ENCODE measurements around the gene NTM.

The NTM gene

GRCh38 chr11:131985846-131986301 is 615.5 kb downstream of the NTM start:
- no peak for DNase-seq (ENCODE audit: low read depth)
- no peak overlapping the region for H3K4me3 ChIP-seq (ENCODE audit: low read depth, low read length)
- TF ChIP-seq, protein P1, sequence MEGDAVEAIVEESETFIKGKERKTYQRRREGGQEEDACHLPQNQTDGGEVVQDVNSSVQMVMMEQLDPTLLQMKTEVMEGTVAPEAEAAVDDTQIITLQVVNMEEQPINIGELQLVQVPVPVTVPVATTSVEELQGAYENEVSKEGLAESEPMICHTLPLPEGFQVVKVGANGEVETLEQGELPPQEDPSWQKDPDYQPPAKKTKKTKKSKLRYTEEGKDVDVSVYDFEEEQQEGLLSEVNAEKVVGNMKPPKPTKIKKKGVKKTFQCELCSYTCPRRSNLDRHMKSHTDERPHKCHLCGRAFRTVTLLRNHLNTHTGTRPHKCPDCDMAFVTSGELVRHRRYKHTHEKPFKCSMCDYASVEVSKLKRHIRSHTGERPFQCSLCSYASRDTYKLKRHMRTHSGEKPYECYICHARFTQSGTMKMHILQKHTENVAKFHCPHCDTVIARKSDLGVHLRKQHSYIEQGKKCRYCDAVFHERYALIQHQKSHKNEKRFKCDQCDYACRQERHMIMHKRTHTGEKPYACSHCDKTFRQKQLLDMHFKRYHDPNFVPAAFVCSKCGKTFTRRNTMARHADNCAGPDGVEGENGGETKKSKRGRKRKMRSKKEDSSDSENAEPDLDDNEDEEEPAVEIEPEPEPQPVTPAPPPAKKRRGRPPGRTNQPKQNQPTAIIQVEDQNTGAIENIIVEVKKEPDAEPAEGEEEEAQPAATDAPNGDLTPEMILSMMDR (IDR thresholded peaks at IDR 0.05; ENCODE audit: low read depth, low read length, missing control alignments) = no peak

DNA sequence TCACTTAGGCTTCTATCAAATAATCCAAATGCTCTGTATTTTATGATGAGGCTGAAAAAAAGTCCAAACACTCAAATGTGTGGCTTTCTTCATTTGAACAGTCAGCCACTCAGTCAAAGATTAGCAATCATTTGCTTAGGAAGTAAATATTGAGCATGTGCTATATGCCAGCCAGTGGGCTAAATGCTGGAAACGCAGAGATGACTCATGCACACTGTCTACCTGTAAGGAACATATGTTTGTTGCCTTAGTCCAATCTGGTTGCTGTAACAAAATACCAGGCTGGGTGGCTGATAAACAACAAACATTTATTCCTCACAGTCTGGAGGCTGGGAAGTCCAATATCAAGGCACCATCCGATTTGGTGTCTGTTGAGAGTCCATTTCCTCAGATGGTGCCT is 617.3 kb downstream of the NTM start:
- TF ChIP-seq, protein P1 (IDR thresholded peaks at IDR 0.05; ENCODE audit: low read depth, low read length, missing control alignments) = no peak
- no peak overlapping the region for H3K4me3 ChIP-seq (ENCODE audit: low read depth, low read length)
- no peak for DNase-seq (ENCODE audit: low read depth)

GRCh38 chr11:131991606-131992005 is 621.2 kb downstream of the NTM start:
- H3K4me3 ChIP-seq (ENCODE audit: low read depth, low read length) = no peak overlapping the region
- TF ChIP-seq, protein P1 (IDR thresholded peaks at IDR 0.05; ENCODE audit: low read depth, low read length, missing control alignments) = no peak
- no peak for DNase-seq (ENCODE audit: low read depth)

- TF ChIP-seq, protein P1 (IDR thresholded peaks at IDR 0.05; ENCODE audit: low read depth, low read length, missing control alignments) = no peak
- no peak for DNase-seq (ENCODE audit: low read depth)
- no peak overlapping the region for H3K4me3 ChIP-seq (ENCODE audit: low read depth, low read length)
Observed at GRCh38 chr11:131993246-131993645, 622.8 kb downstream of the NTM start.

GRCh38 chr11:131998020-131998419 is 627.6 kb downstream of the NTM start:
- TF ChIP-seq, protein P1 (IDR thresholded peaks at IDR 0.05; ENCODE audit: low read depth, low read length, missing control alignments) = no peak
- DNase-seq (ENCODE audit: low read depth) = no peak
- no peak overlapping the region for H3K4me3 ChIP-seq (ENCODE audit: low read depth, low read length)

- no peak overlapping the region for H3K4me3 ChIP-seq (ENCODE audit: low read depth, low read length)
- TF ChIP-seq, protein P1 (IDR thresholded peaks at IDR 0.05; ENCODE audit: low read depth, low read length, missing control alignments) = no peak
- no peak for DNase-seq (ENCODE audit: low read depth)
Observed at GRCh38 chr11:131999084-131999483, 628.7 kb downstream of the NTM start.

DNA sequence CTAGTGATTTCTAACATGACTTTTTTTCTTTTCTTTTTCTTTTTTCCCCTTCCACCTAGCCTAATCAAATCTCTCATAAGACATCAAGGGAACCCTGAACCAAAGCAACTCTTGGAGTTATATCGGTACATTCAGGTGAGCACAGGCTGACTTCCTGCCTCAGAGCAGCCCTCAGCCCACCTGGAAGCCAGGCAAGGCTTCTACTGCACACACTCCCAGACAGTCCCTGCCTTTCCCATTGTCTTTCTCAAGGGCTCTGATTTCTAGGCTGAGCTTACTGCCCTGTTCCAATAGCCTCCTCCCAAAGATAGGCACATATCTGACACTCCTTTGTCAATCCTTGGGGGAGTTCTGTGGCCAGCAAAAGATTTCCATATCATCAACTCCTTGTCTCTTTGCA is 629.5 kb downstream of the NTM start:
- no peak for DNase-seq (ENCODE audit: low read depth)

More for the DNA sequence above, 629.5 kb downstream of the NTM start:
- TF ChIP-seq, protein P1 (IDR thresholded peaks at IDR 0.05; ENCODE audit: low read depth, low read length, missing control alignments) = no peak
- no peak overlapping the region for H3K4me3 ChIP-seq (ENCODE audit: low read depth, low read length)

Measured in GM12864 (cell line).